Adrenal gland (tissue), 5 donors: ENCODE data around the gene YWHAQ.

ENCODE experiments used
- CTCF ChIP-seq, 6 experiments: fragments of 450-650 bp in 4 of 6; fragments of 200-600 bp in 2 of 6; sonication (generic) in 1 of 6; IDR thresholded peaks; 1 replicate in 5 of 6; 2 replicates in 1 of 6; pipeline versions ENCODE4 v1.5.1 to v1.8.0; 2016 to 2021; ENCODE audit warnings: antibody characterized with exemption in 6 of 6, mild to moderate bottlenecking in 2 of 6, moderate library complexity in 1 of 6
- POLR2A ChIP-seq, 2 donors: fragments of 450-650 bp; IDR thresholded peaks; one replicate each; pipeline ENCODE4 v1.6.1; 2017; ENCODE audit warnings: antibody characterized with exemption in 2 of 2, mild to moderate bottlenecking in 2 of 2, moderate library complexity in 1 of 2
- donor health status: DM: no; HTN: no; CAD: no.

- no peak for TF ChIP-seq CTCF (IDR thresholded peaks at IDR 0.05)
- peak in 1 of 2 donors; percentile 12 for TF ChIP-seq POLR2A (IDR thresholded peaks at IDR 0.05)
These were observed 75.9 kb downstream of the YWHAQ start for GRCh38 chr2:9554921-9555296.
